Measurements from ENCODE around the gene SPATC1L. TPM values are rescaled to one million over a fixed set of nuclear protein-coding genes. Genes with fewer than 3 reads are reported as not detected.
"Not testable (repeated sequence)": the region's sequence is repeated elsewhere in the genome, so short reads cannot be mapped to it uniquely, and the experiment has no call there.

SPATC1L gene
- total and polyA plus RNA-seq, 4 donors = 4.8 to 32.3 (median 13.0) TPM

DNA sequence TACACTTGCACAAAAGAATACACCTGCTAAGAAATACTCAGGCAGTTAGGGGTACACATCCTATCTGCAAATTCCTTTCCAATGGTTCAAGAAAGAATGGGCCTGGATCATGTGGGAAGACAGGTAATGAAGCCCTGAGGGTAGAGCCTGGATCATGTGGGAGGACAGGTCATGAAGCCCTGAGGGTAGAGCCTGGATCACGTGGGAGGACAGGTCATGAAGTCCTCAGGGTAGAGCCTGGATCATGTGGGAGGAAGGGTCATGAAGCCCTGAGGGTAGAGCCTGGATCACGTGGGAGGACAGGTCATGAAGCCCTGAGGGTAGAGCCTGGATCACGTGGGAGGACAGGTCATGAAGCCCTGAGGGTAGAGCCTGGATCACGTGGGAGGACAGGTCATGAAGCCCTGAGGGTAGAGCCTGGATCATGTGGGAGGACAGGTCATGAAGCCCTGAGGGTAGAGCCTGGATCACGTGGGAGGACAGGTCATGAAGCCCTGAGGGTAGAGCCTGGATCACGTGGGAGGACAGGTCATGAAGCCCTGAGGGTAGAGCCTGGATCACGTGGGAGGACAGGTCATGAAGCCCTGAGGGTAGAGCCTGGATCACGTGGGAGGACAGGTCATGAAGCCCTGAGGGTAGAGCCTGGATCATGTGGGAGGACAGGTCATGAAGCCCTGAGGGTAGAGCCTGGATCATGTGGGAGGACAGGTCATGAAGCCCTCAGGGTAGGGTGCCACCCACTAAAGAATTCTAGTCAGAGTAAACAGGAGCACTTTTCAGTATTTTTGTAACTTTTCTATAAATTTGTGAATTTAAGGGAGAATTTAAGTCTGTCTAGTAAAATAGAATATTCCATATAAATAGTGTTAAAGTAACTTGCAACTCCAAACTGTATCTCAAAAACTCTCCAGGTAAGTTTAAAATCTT, 16.9 kb upstream of the SPATC1L start:
- not testable (repeated sequence) for H3K4me1 ChIP-seq (ENCODE audit: control insufficient read depth, insufficient read depth, low read length); DNase-seq (ENCODE audit: low read depth in 4 of 6, low spot score in 6 of 6); H3K9me3 ChIP-seq (ENCODE audit: control insufficient read depth, insufficient read depth, low read length); H3K27ac ChIP-seq (ENCODE audit: low read depth, low read length); H3K4me3 ChIP-seq (ENCODE audit: low read depth, low read length); H3K27me3 ChIP-seq (ENCODE audit: control insufficient read depth, insufficient read depth, low read length)
- H3K36me3 ChIP-seq (ENCODE audit: control insufficient read depth, insufficient read depth, low read length) = peaks cover 46% of the 10 kb centered on the region
- 94% methylated on average over 1 of the region's 8 CpGs for WGBS (ENCODE audit: insufficient coverage)

DNA sequence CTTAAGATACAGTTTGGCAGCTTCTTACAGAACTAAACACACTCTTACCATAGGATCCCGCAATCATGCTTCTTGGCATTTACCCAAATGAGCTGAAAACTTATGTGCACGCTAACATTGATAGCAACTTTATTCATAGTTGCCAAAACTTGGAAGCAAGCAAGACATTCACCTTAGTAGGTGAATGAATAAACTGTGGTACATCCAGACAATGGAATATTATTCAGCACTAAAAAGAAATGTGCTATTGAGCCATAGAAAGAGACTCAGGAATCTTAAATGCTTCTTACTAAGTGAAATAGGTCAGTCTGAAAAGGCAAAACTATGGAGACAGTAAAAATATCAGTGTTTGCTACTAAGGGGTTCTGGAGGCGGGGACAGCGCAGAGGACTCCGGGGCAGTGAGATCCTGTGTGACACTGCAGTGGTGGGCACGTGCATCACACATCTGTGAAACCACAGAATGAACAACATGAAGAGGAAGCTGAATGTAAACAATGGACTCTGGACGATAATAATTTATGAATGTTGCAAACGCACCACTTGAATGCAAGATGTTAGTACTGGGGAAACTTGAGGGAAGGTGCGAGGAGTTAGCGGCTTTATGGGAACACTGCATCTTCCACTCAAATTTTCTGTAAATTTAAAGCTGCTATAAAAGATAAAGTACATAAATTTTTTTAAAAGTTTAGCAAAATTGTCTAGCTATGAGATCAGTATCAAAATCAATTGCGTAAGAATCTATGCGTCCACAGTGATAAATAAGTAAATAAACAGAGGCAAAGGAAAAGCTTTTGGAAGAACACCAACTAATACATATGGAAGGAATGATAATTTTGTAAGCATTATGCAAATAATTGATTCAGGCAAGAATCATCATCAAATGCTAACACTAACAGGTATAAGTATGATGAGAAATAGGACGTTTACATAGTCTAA, 15.4 kb upstream of the SPATC1L start:
- Histone ChIP-seq H3K4me3 (ENCODE audit: low read depth, low read length) (no peak overlapping the region), H3K4me1 (ENCODE audit: control insufficient read depth, insufficient read depth, low read length) (no peaks in the 10 kb centered on the region), H3K36me3 (ENCODE audit: control insufficient read depth, insufficient read depth, low read length) (peaks cover 47% of the 10 kb centered on the region), H3K9me3 (ENCODE audit: control insufficient read depth, insufficient read depth, low read length) (no peaks in the 10 kb centered on the region), H3K27ac (ENCODE audit: low read depth, low read length) (no peak overlapping the region), H3K27me3 (ENCODE audit: control insufficient read depth, insufficient read depth, low read length) (no peaks in the 10 kb centered on the region)
- WGBS (ENCODE audit: insufficient coverage) = 79% methylated on average over 6 of the region's 13 CpGs
- no peak for DNase-seq (ENCODE audit: low read depth in 4 of 6, low spot score in 6 of 6)

- DNase-seq (ENCODE audit: low read depth in 4 of 6, low spot score in 6 of 6) = no peak
- Histone ChIP-seq H3K27me3 (ENCODE audit: control insufficient read depth, insufficient read depth, low read length) (no peaks in the 10 kb centered on the region), H3K36me3 (ENCODE audit: control insufficient read depth, insufficient read depth, low read length) (peaks cover 52% of the 10 kb centered on the region), H3K9me3 (ENCODE audit: control insufficient read depth, insufficient read depth, low read length) (no peaks in the 10 kb centered on the region), H3K27ac (ENCODE audit: low read depth, low read length) (no peak overlapping the region), H3K4me1 (ENCODE audit: control insufficient read depth, insufficient read depth, low read length) (no peaks in the 10 kb centered on the region), H3K4me3 (ENCODE audit: low read depth, low read length) (no peak overlapping the region)
- 86% methylated on average over 14 of the region's 20 CpGs for WGBS (ENCODE audit: insufficient coverage)
These were observed 12.5 kb upstream of the SPATC1L start for GRCh38 chr21:46196733-46197132.

DNA sequence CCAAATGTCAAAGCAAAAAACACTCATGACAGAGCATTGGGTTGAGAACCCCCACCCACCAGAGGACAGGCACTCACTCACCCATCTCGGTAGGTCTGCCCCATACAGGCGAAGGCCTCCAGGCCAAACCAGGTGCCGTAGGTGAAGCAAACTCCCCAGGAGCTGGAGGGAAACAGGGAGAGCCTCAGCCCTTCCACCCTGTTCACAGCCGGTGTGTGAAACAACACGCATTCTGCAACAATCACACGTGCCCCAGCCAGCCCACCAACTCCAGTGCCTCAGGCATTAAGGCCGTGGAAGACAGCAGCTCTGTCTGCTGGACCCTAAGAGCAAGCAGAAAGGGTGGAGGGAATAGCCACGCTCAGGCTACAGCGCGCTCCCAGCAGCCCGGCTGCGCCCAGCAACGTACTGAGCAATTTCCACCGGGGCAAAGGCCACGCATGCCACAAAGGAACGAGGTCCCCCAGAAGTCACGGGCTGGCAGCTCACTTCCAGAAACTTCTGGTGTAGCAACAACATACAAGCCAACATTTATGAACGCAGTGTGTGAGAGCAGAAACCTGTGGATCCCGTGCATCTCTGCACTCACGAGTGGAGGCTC, 11.4 kb upstream of the SPATC1L start:
- DNase-seq (ENCODE audit: low read depth in 4 of 6, low spot score in 6 of 6) = no peak
- Histone ChIP-seq H3K27ac (ENCODE audit: low read depth, low read length) (no peak overlapping the region), H3K27me3 (ENCODE audit: control insufficient read depth, insufficient read depth, low read length) (no peaks in the 10 kb centered on the region), H3K36me3 (ENCODE audit: control insufficient read depth, insufficient read depth, low read length) (peaks cover 63% of the 10 kb centered on the region), H3K4me1 (ENCODE audit: control insufficient read depth, insufficient read depth, low read length) (no peaks in the 10 kb centered on the region), H3K9me3 (ENCODE audit: control insufficient read depth, insufficient read depth, low read length) (no peaks in the 10 kb centered on the region), H3K4me3 (ENCODE audit: low read depth, low read length) (no peak overlapping the region)
- 90% methylated on average over 20 of the region's 20 CpGs for WGBS (ENCODE audit: insufficient coverage)

- H3K27ac ChIP-seq (ENCODE audit: low read depth, low read length) = no peak overlapping the region
- no peaks in the 10 kb centered on the region for H3K9me3 ChIP-seq (ENCODE audit: control insufficient read depth, insufficient read depth, low read length)
- 93% methylated on average over 29 of the region's 34 CpGs for WGBS (ENCODE audit: insufficient coverage)
- DNase-seq (ENCODE audit: low read depth in 4 of 6, low spot score in 6 of 6) = no peak
- no peak overlapping the region for H3K4me3 ChIP-seq (ENCODE audit: low read depth, low read length)
- peaks cover 3% of the 10 kb centered on the region for H3K4me1 ChIP-seq (ENCODE audit: control insufficient read depth, insufficient read depth, low read length)
- peaks cover 73% of the 10 kb centered on the region for H3K36me3 ChIP-seq (ENCODE audit: control insufficient read depth, insufficient read depth, low read length)
- no peaks in the 10 kb centered on the region for H3K27me3 ChIP-seq (ENCODE audit: control insufficient read depth, insufficient read depth, low read length)
These were observed 10.4 kb upstream of the SPATC1L start for GRCh38 chr21:46194374-46195334.

GRCh38 chr21:46193829-46194373, 9.6 kb upstream of the SPATC1L start:
- peaks cover 79% of the 10 kb centered on the region for H3K36me3 ChIP-seq (ENCODE audit: control insufficient read depth, insufficient read depth, low read length)
- no peak for DNase-seq (ENCODE audit: low read depth in 4 of 6, low spot score in 6 of 6)

DNA sequence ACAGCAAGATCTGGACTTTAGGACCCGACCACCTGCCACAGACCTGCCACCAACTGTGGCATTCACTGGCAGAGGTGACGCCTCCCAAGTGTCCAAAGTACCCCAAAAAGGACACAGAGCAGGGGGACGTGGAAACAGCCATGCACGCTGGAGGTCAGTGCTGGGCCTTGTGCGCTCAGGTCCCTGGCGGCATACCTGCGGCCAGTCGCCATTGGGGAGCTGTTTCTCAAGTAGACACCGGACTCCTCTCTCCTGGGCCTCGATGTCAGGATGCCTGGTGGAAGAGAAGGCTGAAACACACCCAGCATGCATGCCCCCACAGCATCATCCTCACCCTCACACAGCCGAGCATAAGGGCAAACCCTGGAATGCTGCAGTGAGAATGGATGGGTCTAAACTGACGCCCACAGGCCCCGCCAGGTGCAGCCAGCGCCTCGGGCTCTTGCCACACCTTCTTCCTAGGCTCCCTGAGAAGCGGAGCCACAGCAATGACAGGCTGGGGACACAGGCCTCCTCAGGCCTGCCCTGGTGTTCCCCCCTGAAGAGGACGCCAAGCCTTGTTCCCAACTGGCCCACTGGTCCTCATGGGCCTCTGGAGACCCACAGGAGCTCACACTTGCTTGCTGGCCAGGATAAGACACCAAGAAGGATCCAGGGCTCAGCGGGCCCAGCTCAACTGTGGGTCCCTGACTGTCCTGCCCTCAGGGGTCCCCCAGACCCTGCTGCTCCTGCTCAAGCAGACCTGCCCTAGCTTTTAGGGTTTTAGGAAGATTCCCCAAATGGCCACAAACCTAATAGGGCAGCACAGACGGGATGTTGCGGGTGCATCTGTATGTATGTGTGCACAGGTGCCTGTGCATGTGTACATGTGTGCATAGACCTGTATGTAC, 7.7 kb upstream of the SPATC1L start:
- peaks cover 7% of the 10 kb centered on the region for H3K4me1 ChIP-seq (ENCODE audit: control insufficient read depth, insufficient read depth, low read length)
- no peak overlapping the region for H3K27ac ChIP-seq (ENCODE audit: low read depth, low read length)
- no peaks in the 10 kb centered on the region for H3K27me3 ChIP-seq (ENCODE audit: control insufficient read depth, insufficient read depth, low read length)
- no peaks in the 10 kb centered on the region for H3K9me3 ChIP-seq (ENCODE audit: control insufficient read depth, insufficient read depth, low read length)
- DNase-seq (ENCODE audit: low read depth in 4 of 6, low spot score in 6 of 6) = no peak
- no peak overlapping the region for H3K4me3 ChIP-seq (ENCODE audit: low read depth, low read length)
- peaks cover 78% of the 10 kb centered on the region for H3K36me3 ChIP-seq (ENCODE audit: control insufficient read depth, insufficient read depth, low read length)
- WGBS (ENCODE audit: insufficient coverage) = 96% methylated on average over 18 of the region's 20 CpGs

More at GRCh38 chr21:46193829-46194373, 9.6 kb upstream of the SPATC1L start:
- no peaks in the 10 kb centered on the region for H3K9me3 ChIP-seq (ENCODE audit: control insufficient read depth, insufficient read depth, low read length)
- no peaks in the 10 kb centered on the region for H3K27me3 ChIP-seq (ENCODE audit: control insufficient read depth, insufficient read depth, low read length)
- 96% methylated on average over 10 of the region's 10 CpGs for WGBS (ENCODE audit: insufficient coverage)
- H3K4me3 ChIP-seq (ENCODE audit: low read depth, low read length) = no peak overlapping the region
- no peak overlapping the region for H3K27ac ChIP-seq (ENCODE audit: low read depth, low read length)
- peaks cover 7% of the 10 kb centered on the region for H3K4me1 ChIP-seq (ENCODE audit: control insufficient read depth, insufficient read depth, low read length)

GRCh38 chr21:46191257-46191685, 7.0 kb upstream of the SPATC1L start:
- H3K27me3 ChIP-seq (ENCODE audit: control insufficient read depth, insufficient read depth, low read length) = no peaks in the 10 kb centered on the region
- H3K27ac ChIP-seq (ENCODE audit: low read depth, low read length) = no peak overlapping the region
- no peak for DNase-seq (ENCODE audit: low read depth in 4 of 6, low spot score in 6 of 6)
- WGBS (ENCODE audit: insufficient coverage) = 93% methylated on average over 3 of the region's 4 CpGs
- no peak overlapping the region for H3K4me3 ChIP-seq (ENCODE audit: low read depth, low read length)
- H3K9me3 ChIP-seq (ENCODE audit: control insufficient read depth, insufficient read depth, low read length) = no peaks in the 10 kb centered on the region
- peaks cover 7% of the 10 kb centered on the region for H3K4me1 ChIP-seq (ENCODE audit: control insufficient read depth, insufficient read depth, low read length)
- peaks cover 72% of the 10 kb centered on the region for H3K36me3 ChIP-seq (ENCODE audit: control insufficient read depth, insufficient read depth, low read length)
